HEK293 (cell line): ENCODE data around the gene PTPN11.

Experiments used
- CTCF ChIA-PET: fragments of 350-600 bp; formaldehyde crosslinking; extraction: SDS; loops from one replicate; lab custom pipeline; 2021; ENCODE audit warnings: antibody characterized with exemption; lab: Yijun Ruan, JAX
- POLR2A ChIA-PET: fragments of 300-600 bp; formaldehyde crosslinking; extraction: SDS; loops from one replicate; lab custom pipeline; 2020; ENCODE audit warnings: antibody characterized with exemption, inconsistent platforms; lab: Yijun Ruan, JAX
- H3K27ac ChIP-seq: fragments of 200-500 bp; sonication (Bioruptor generic); 2 replicates; pipeline ENCODE4 v1.5.1; 2014; ENCODE audit warnings: low read depth, low read length, control low read depth, inconsistent platforms; ENCODE audit errors: extremely low read depth
- H3K36me3 ChIP-seq, 2 experiments: fragments of 200-500 bp in 1 of 2; sonication (Bioruptor generic) in 1 of 2; 1 replicate in 1 of 2; 2 replicates in 1 of 2; pipeline ENCODE4 v1.5.1; 2014 to 2017; ENCODE audit warnings: inconsistent platforms in 2 of 2, low read length in 2 of 2; ENCODE audit not compliant: control insufficient read depth in 2 of 2, insufficient read depth in 1 of 2
- H3K4me1 ChIP-seq: fragments of 200-500 bp; sonication (Bioruptor generic); 2 replicates; pipeline ENCODE4 v1.5.1; 2014; ENCODE audit warnings: mild to moderate bottlenecking, low read length, inconsistent platforms; ENCODE audit not compliant: control insufficient read depth, insufficient read depth
- H3K4me3 ChIP-seq: 2 replicates; pipeline ENCODE4 v1.5.1; 2011; ENCODE audit warnings: low read depth, mild to moderate bottlenecking, control low read depth, low read length, moderate library complexity
- H3K9me3 ChIP-seq: fragments of 200-500 bp; sonication (Bioruptor generic); 2 replicates; pipeline ENCODE4 v1.5.1; 2014; ENCODE audit warnings: low read depth, low read length, inconsistent platforms; ENCODE audit not compliant: control insufficient read depth, insufficient read depth
- HOXC10 ChIP-seq: sonication (generic); formaldehyde crosslinking; IDR thresholded peaks from 2 replicates; pipeline ENCODE4 v1.8.1; 2023; ENCODE audit warnings: mild to moderate bottlenecking, missing genetic modification reagents
- HOXD13 ChIP-seq: sonication (generic); formaldehyde crosslinking; IDR thresholded peaks from 2 replicates; pipeline ENCODE4 v1.8.0; 2022; ENCODE audit warnings: missing genetic modification reagents, borderline replicate concordance
- KLF16 ChIP-seq: fragments of 450-650 bp; formaldehyde crosslinking; IDR thresholded peaks from 2 replicates; pipeline ENCODE4 v1.5.1; 2017; ENCODE audit warnings: missing biosample characterization, missing genetic modification characterization
- REST ChIP-seq: fragments of 450-650 bp; formaldehyde crosslinking; IDR thresholded peaks from 2 replicates; pipeline ENCODE4 v1.5.1; 2016; ENCODE audit warnings: missing biosample characterization, missing genetic modification characterization
- SALL2 ChIP-seq: fragments of 450-650 bp; formaldehyde crosslinking; IDR thresholded peaks from 2 replicates; pipeline ENCODE4 v1.5.0; 2017; ENCODE audit warnings: missing biosample characterization, mild to moderate bottlenecking, missing genetic modification characterization, borderline replicate concordance
- SCRT2 ChIP-seq: fragments of 450-650 bp; formaldehyde crosslinking; IDR thresholded peaks from 2 replicates; pipeline ENCODE4 v1.5.1; 2016; ENCODE audit warnings: missing biosample characterization, missing genetic modification characterization
- SP2 ChIP-seq: fragments of 450-650 bp; formaldehyde crosslinking; IDR thresholded peaks from 2 replicates; pipeline ENCODE4 v1.5.1; 2016; ENCODE audit warnings: missing biosample characterization, missing genetic modification characterization
- ZBTB1 ChIP-seq: fragments of 450-650 bp; formaldehyde crosslinking; IDR thresholded peaks from 2 replicates; pipeline ENCODE4 v1.5.1; 2016; ENCODE audit warnings: missing biosample characterization, missing genetic modification characterization
- ZBTB20 ChIP-seq: fragments of 450-650 bp; formaldehyde crosslinking; IDR thresholded peaks from 2 replicates; pipeline ENCODE4 v1.5.1; 2016; ENCODE audit warnings: missing biosample characterization, missing genetic modification characterization
- ZFP37 ChIP-seq: fragments of 450-650 bp; formaldehyde crosslinking; IDR thresholded peaks from 2 replicates; pipeline ENCODE4 v1.5.1; 2016; ENCODE audit warnings: missing biosample characterization, missing genetic modification characterization
- ZFP41 ChIP-seq: fragments of 450-650 bp; formaldehyde crosslinking; IDR thresholded peaks from 2 replicates; pipeline ENCODE4 v1.5.1; 2016; ENCODE audit warnings: missing biosample characterization, missing genetic modification characterization, borderline replicate concordance
- ZNF18 ChIP-seq: fragments of 450-650 bp; formaldehyde crosslinking; IDR thresholded peaks from 2 replicates; pipeline ENCODE4 v1.5.1; 2016; ENCODE audit warnings: missing biosample characterization, missing genetic modification characterization
- ZNF211 ChIP-seq: fragments of 450-650 bp; formaldehyde crosslinking; IDR thresholded peaks from 2 replicates; pipeline ENCODE4 v1.5.1; 2016; ENCODE audit warnings: low read depth, missing biosample characterization, missing genetic modification characterization
- ZNF221 ChIP-seq: fragments of 450-650 bp; formaldehyde crosslinking; IDR thresholded peaks from 2 replicates; pipeline ENCODE4 v1.5.1; 2017; ENCODE audit warnings: missing biosample characterization, missing genetic modification characterization, borderline replicate concordance
- ZNF324 ChIP-seq: fragments of 450-650 bp; formaldehyde crosslinking; IDR thresholded peaks from 2 replicates; pipeline ENCODE4 v1.5.1; 2016; ENCODE audit warnings: missing biosample characterization, missing genetic modification characterization
- ZNF488 ChIP-seq: fragments of 450-650 bp; formaldehyde crosslinking; IDR thresholded peaks from 2 replicates; pipeline ENCODE4 v1.5.1; 2016; ENCODE audit warnings: missing biosample characterization, missing genetic modification characterization
- ZNF501 ChIP-seq: fragments of 450-650 bp; formaldehyde crosslinking; IDR thresholded peaks from 2 replicates; pipeline ENCODE4 v1.5.1; 2016; ENCODE audit warnings: missing biosample characterization, missing genetic modification characterization
- ZNF518A ChIP-seq: fragments of 450-650 bp; formaldehyde crosslinking; conservative IDR thresholded peaks from 2 replicates; pipeline ENCODE4 v1.5.1; 2016; ENCODE audit warnings: low read depth, missing biosample characterization, missing genetic modification characterization
- ZNF560 ChIP-seq: fragments of 450-650 bp; formaldehyde crosslinking; IDR thresholded peaks from 2 replicates; pipeline ENCODE4 v1.5.1; 2017; ENCODE audit warnings: missing biosample characterization, missing genetic modification characterization, borderline replicate concordance
- ZNF623 ChIP-seq: fragments of 450-650 bp; formaldehyde crosslinking; IDR thresholded peaks from 2 replicates; pipeline ENCODE4 v1.5.1; 2016; ENCODE audit warnings: missing biosample characterization, missing genetic modification characterization
- ZNF645 ChIP-seq: fragments of 450-650 bp; formaldehyde crosslinking; IDR thresholded peaks from 2 replicates; pipeline ENCODE4; 2016; ENCODE audit warnings: missing biosample characterization, missing genetic modification characterization
- ZNF830 ChIP-seq: fragments of 450-650 bp; IDR thresholded peaks from 2 replicates; pipeline ENCODE4 v1.5.0; 2018; ENCODE audit warnings: missing biosample characterization, missing genetic modification characterization, low read depth, mild to moderate bottlenecking, moderate library complexity
- ZNF837 ChIP-seq: fragments of 450-650 bp; formaldehyde crosslinking; IDR thresholded peaks from 2 replicates; pipeline ENCODE4 v1.5.1; 2016; ENCODE audit warnings: missing biosample characterization, missing genetic modification characterization
- ZXDB ChIP-seq: fragments of 450-650 bp; formaldehyde crosslinking; IDR thresholded peaks from 2 replicates; pipeline ENCODE4 v1.5.1; 2016; ENCODE audit warnings: missing biosample characterization, missing genetic modification characterization

PTPN11 gene

GRCh38 chr12:112539221-112539620 is 120.5 kb downstream of the PTPN11 start:
- ChIA-PET POLR2A (interaction anchor here (0.5 kb wide), 1 partner anchor 122 kb away, joined by 8 read pairs; no protein-coding TSS in a partner anchor), CTCF (interaction anchor here (0.6 to 1.4 kb wide), 7 partner anchors 13 to 252 kb away, joined by 3 to 6 read pairs (median 3); no protein-coding TSS in a partner anchor)
- Histone ChIP-seq H3K4me1 (no peaks in the 10 kb centered on the region), H3K27ac (no peak overlapping the region), H3K36me3 (no peaks in the 10 kb centered on the region), H3K9me3 (no peaks in the 10 kb centered on the region), H3K4me3 (no peak overlapping the region)
- TF ChIP-seq ZNF837 (tag by site-specific recombination) (no peak), ZNF560 (tag by site-specific recombination) (no peak), HOXD13 (no peak), ZNF645 (no peak), ZBTB20 (tag by site-specific recombination) (no peak), ZNF501 (no peak), ZNF488 (no peak), ZXDB (tag by site-specific recombination) (no peak), ZFP37 (tag by site-specific recombination) (no peak), HOXC10 (CRISPR knock-in tag) (no peak), ZNF518A (tag by site-specific recombination) (no peak), SCRT2 (no peak), ZFP41 (tag by site-specific recombination) (no peak), ZNF623 (no peak), REST (no peak), SP2 (tag by site-specific recombination) (no peak)

- Histone ChIP-seq H3K36me3 (no peaks in the 10 kb centered on the region), H3K4me3 (no peak overlapping the region), H3K9me3 (no peaks in the 10 kb centered on the region), H3K27ac (no peak overlapping the region), H3K4me1 (no peaks in the 10 kb centered on the region)
- ChIA-PET CTCF (interaction anchor here (1.2 to 1.4 kb wide), 2 partner anchors 15 to 56 kb away, joined by 3 read pairs; no protein-coding TSS in a partner anchor), POLR2A (no interaction called here)
- no peak for TF ChIP-seq KLF16 (tag by site-specific recombination)
- TF ChIP-seq ZBTB1: no peak
- no peak for TF ChIP-seq SALL2 (tag by site-specific recombination)
- TF ChIP-seq ZNF221 (tag by site-specific recombination): no peak
- no peak for TF ChIP-seq ZNF830 (tag by site-specific recombination)
- no peak for TF ChIP-seq ZNF18 (tag by site-specific recombination)
- TF ChIP-seq ZBTB20 (tag by site-specific recombination): no peak
- TF ChIP-seq ZNF324 (tag by site-specific recombination): no peak
- TF ChIP-seq ZNF488: no peak
- no peak for TF ChIP-seq ZNF211 (tag by site-specific recombination)
These were observed 121.3 kb downstream of the PTPN11 start for GRCh38 chr12:112540021-112540420.
